B cell (primary cell): ENCODE data around the gene ABCG1. TPM values are rescaled to one million over a fixed set of nuclear protein-coding genes. Genes with fewer than 3 reads are reported as not detected.

Experiments
- ATAC-seq: fragments of 200-7000 bp; cut with Tn5 transposase; one replicate; pipeline ENCODE4 v1.10.0; 2021; ENCODE audit warnings: low read depth, mild to moderate bottlenecking, moderate number of reproducible peaks, moderate library complexity
- CTCF ChIA-PET: fragments of 350-600 bp; sonication (Branson Sonifier 250); formaldehyde crosslinking; loops from one replicate; lab custom pipeline; 2021; ENCODE audit warnings: antibody characterized with exemption, inconsistent platforms; lab: Charles Lee
- POLR2A ChIA-PET: fragments of 350-600 bp; sonication (Branson Sonifier 250); formaldehyde crosslinking; loops from one replicate; lab custom pipeline; 2021; ENCODE audit warnings: antibody characterized with exemption; lab: Charles Lee
- DNase-seq: peaks from one replicate; pipeline ENCODE4 v3.0.0; 2013
- H2AFZ ChIP-seq: 2 replicates; pipeline ENCODE4 v1.6.1; 2012; ENCODE audit warnings: mild to moderate bottlenecking, low read depth, low read length; ENCODE audit not compliant: insufficient read depth, poor library complexity, severe bottlenecking
- H3K27ac ChIP-seq, 2 donors: 1 replicate in 1 of 2; 2 replicates in 1 of 2; pipeline ENCODE4 v1.5.1; 2012 to 2013; ENCODE audit warnings: low read length in 2 of 2, mild to moderate bottlenecking in 2 of 2, moderate library complexity in 1 of 2
- H3K27me3 ChIP-seq, 4 experiments: fragments of 200-600 bp in 1 of 4; sonication (generic) in 1 of 4; replicated peaks in 1 of 4; 1 replicate in 2 of 4; 2 replicates in 2 of 4; pipeline versions ENCODE4 v1.6.1 to v1.7.0; 2013 to 2016; ENCODE audit warnings: low read length in 3 of 4, mild to moderate bottlenecking in 2 of 4, mixed read lengths in 1 of 4, moderate library complexity in 1 of 4; ENCODE audit not compliant: insufficient read depth in 4 of 4, control insufficient read depth in 3 of 4; ENCODE audit errors: control extremely low read depth in 1 of 4
- H3K36me3 ChIP-seq, 2 experiments: replicated peaks in 1 of 2; 1 replicate in 1 of 2; 2 replicates in 1 of 2; pipeline versions ENCODE4 v1.6.1 to v1.7.1; 2013; ENCODE audit warnings: low read length in 1 of 2; ENCODE audit not compliant: insufficient read depth in 2 of 2, control insufficient read depth in 1 of 2; ENCODE audit errors: control extremely low read depth in 1 of 2, extremely low read depth in 1 of 2
- H3K4me1 ChIP-seq, 2 donors: fragments of 200-600 bp in 1 of 2; sonication (generic) in 1 of 2; 1 replicate in 1 of 2; 2 replicates in 1 of 2; pipeline versions ENCODE4 v1.5.1 to v1.6.1; 2013 to 2017; ENCODE audit warnings: low read length in 2 of 2; ENCODE audit not compliant: control insufficient read depth in 2 of 2, insufficient read depth in 2 of 2
- H3K4me2 ChIP-seq: replicated peaks from 2 replicates; pipeline ENCODE3; 2012; ENCODE audit warnings: mild to moderate bottlenecking, low read depth, low read length; ENCODE audit not compliant: poor library complexity, severe bottlenecking
- H3K4me3 ChIP-seq, 5 experiments: fragments of 200-600 bp in 1 of 5; sonication (generic) in 1 of 5; 1 replicate in 3 of 5; 2 replicates in 2 of 5; pipeline versions ENCODE4 v1.5.1 to v1.7.0; 2011 to 2016; ENCODE audit warnings: low read length in 4 of 5, mild to moderate bottlenecking in 4 of 5, low read depth in 2 of 5, control low read depth in 1 of 5, moderate library complexity in 1 of 5; ENCODE audit not compliant: insufficient read depth in 1 of 5; ENCODE audit errors: control extremely low read depth in 1 of 5, extremely low read depth in 1 of 5
- H3K79me2 ChIP-seq: fragments of 200-600 bp; sonication (generic); one replicate; pipeline ENCODE4 v1.6.0; 2016; ENCODE audit warnings: low read length; ENCODE audit not compliant: control insufficient read depth, insufficient read depth
- H3K9ac ChIP-seq: fragments of 200-600 bp; sonication (generic); 2 replicates; pipeline ENCODE4 v1.6.1; 2017; ENCODE audit warnings: mild to moderate bottlenecking, low read length, moderate library complexity
- H3K9me3 ChIP-seq, 3 donors: one replicate each; pipeline versions ENCODE4 v1.6.1 to v1.7.1; 2013; ENCODE audit warnings: low read length in 2 of 3; ENCODE audit not compliant: control insufficient read depth in 2 of 3, insufficient read depth in 1 of 3; ENCODE audit errors: control extremely low read depth in 1 of 3
- H4K20me1 ChIP-seq: 2 replicates; pipeline ENCODE4 v1.6.0; 2012; ENCODE audit warnings: mild to moderate bottlenecking, low read length; ENCODE audit not compliant: insufficient read depth, control insufficient read depth, poor library complexity, severe bottlenecking
- H3K27ac Mint-ChIP-seq: one replicate; pipeline ENCODE4 v1.8.0; 2021; ENCODE audit warnings: mixed read lengths
- H3K27me3 Mint-ChIP-seq: one replicate; pipeline ENCODE4 v1.8.0; 2021; ENCODE audit warnings: mixed read lengths
- H3K4me1 Mint-ChIP-seq: one replicate; pipeline ENCODE4 v1.8.0; 2021; ENCODE audit warnings: mixed read lengths
- H3K4me3 Mint-ChIP-seq: one replicate; pipeline ENCODE4 v1.8.0; 2021; ENCODE audit warnings: mixed read lengths
- H3K9me3 Mint-ChIP-seq: one replicate; pipeline ENCODE4 v1.8.0; 2022; ENCODE audit warnings: mixed read lengths; ENCODE audit not compliant: insufficient read depth
- CTCF ChIP-seq: fragments of 200-600 bp; IDR thresholded peaks from one replicate; pipeline ENCODE4 v1.8.0; 2022; ENCODE audit warnings: antibody characterized with exemption, mild to moderate bottlenecking
- EZH2 ChIP-seq: IDR thresholded peaks from 2 replicates; pipeline ENCODE4 v1.6.1; 2012; ENCODE audit warnings: borderline replicate concordance, low read depth, mild to moderate bottlenecking, moderate library complexity, low read length; ENCODE audit not compliant: insufficient read depth, poor library complexity, severe bottlenecking
- WGBS: methylation state at CpG from one replicate; pipeline ENCODE4 v1.1.5; 2013; ENCODE audit warnings: missing lambda C conversion rate; ENCODE audit not compliant: insufficient coverage; 5-methylcytosine and 5-hydroxymethylcytosine counted together
- intact Hi-C: fragments of 100-400 bp; cut with micrococcal nuclease; formaldehyde crosslinking; loops from one replicate; pipeline ENCODE4 v1.10.0; 2022
- polyA plus RNA-seq: library from polyadenylated mRNA; depleted of rRNA; stranded (reverse); fragments of >200 nt; gene quantifications from 2 replicates; pipeline ENCODE4 v1.2.3, GENCODE V29; 2012
- total RNA-seq, 2 donors: library from RNA; stranded (reverse); fragments of 120-200 nt in 1 of 2; gene quantifications; 1 replicate in 1 of 2; 2 replicates in 1 of 2; pipeline versions ENCODE4 v1.2.3 to v1.2.4, GENCODE V29; 2013 to 2022

The ABCG1 gene
- total and polyA plus RNA-seq, 2 donors (not counting 1 experiment from before 2014, with no cell fraction given), result 8.7 to 27.5 TPM

GRCh38 chr21:42307106-42307505 lies 88.2 kb downstream of the ABCG1 start:
- no peaks in the 10 kb centered on the region for H3K36me3 ChIP-seq
- H3K27me3 ChIP-seq, result peaks cover 0 to 42% (median 13%) of the 10 kb centered on the region in 4 experiments
- 46% methylated on average over 5 of the region's 5 CpGs for WGBS
- no peak overlapping the region for H3K9ac ChIP-seq
- H3K9me3 ChIP-seq, result peaks cover 0 to 3% (median 0%) of the 10 kb centered on the region in 3 donors
- H3K27me3 Mint-ChIP-seq, result peaks cover 26% of the 10 kb centered on the region
- H3K27ac ChIP-seq, result no peak overlapping the region
- TF ChIP-seq EZH2 (no peak), CTCF (no peak)
- ChIA-PET POLR2A (no interaction called here), CTCF (interaction anchor here (0.6 kb wide), 1 partner anchor 38 kb away, joined by 3 read pairs; no protein-coding TSS in a partner anchor)
- H3K4me3 ChIP-seq, result no peak overlapping the region
- H3K79me2 ChIP-seq, result no peaks in the 10 kb centered on the region
- no peaks in the 10 kb centered on the region for H4K20me1 ChIP-seq
- no peak overlapping the region for H2AFZ ChIP-seq
- DNase-seq, result no peak
- intact Hi-C loops, result no loop called here
- peaks cover 8% of the 10 kb centered on the region for H3K4me1 Mint-ChIP-seq
- no peak overlapping the region for H3K27ac Mint-ChIP-seq
- no peak overlapping the region for H3K4me3 Mint-ChIP-seq
- no peak overlapping the region for H3K4me2 ChIP-seq
- peaks cover 7 to 14% of the 10 kb centered on the region in 2 donors for H3K4me1 ChIP-seq
- no peak for ATAC-seq
- no peaks in the 10 kb centered on the region for H3K9me3 Mint-ChIP-seq

- CTCF ChIA-PET, result interaction anchor here (0.6 to 4.8 kb wide), 7 partner anchors 11 to 398 kb away, joined by 3 to 29 read pairs (median 5); no protein-coding TSS in a partner anchor
- H3K27ac Mint-ChIP-seq, result no peak overlapping the region
- H3K4me3 ChIP-seq, result no peak overlapping the region
- H3K4me2 ChIP-seq, result no peak overlapping the region
- no peaks in the 10 kb centered on the region for H4K20me1 ChIP-seq
- peaks cover 5% of the 10 kb centered on the region for H3K4me1 Mint-ChIP-seq
- peaks cover 0 to 42% (median 13%) of the 10 kb centered on the region in 4 experiments for H3K27me3 ChIP-seq
- 60% methylated on average over 11 of the region's 17 CpGs for WGBS
- DNase-seq (no peak), ATAC-seq (no peak)
- intact Hi-C loops, result no loop called here
- H3K4me3 Mint-ChIP-seq, result no peak overlapping the region
- no peaks in the 10 kb centered on the region for H3K79me2 ChIP-seq
- no peaks in the 10 kb centered on the region for H3K9me3 Mint-ChIP-seq
- TF ChIP-seq EZH2 (no peak), CTCF (no peak)
- H2AFZ ChIP-seq, result no peak overlapping the region
- H3K36me3 ChIP-seq, result no peaks in the 10 kb centered on the region
- H3K27me3 Mint-ChIP-seq, result peaks cover 26% of the 10 kb centered on the region
- H3K4me1 ChIP-seq, result peaks cover 7 to 14% of the 10 kb centered on the region in 2 donors
- POLR2A ChIA-PET, result no interaction called here
- no peak overlapping the region for H3K27ac ChIP-seq
- H3K9me3 ChIP-seq, result peaks cover 0 to 3% (median 0%) of the 10 kb centered on the region in 3 donors
- H3K9ac ChIP-seq, result no peak overlapping the region
Measured at GRCh38 chr21:42308161-42308913, 89.4 kb downstream of the ABCG1 start.
